Subcutaneous abdominal adipose tissue (tissue), 5 donors: Measurements from ENCODE around the gene SLIT3.

Experiments used
- H3K27ac ChIP-seq: one replicate; pipeline ENCODE4 v1.7.0; 2013; ENCODE audit warnings: low read depth, mild to moderate bottlenecking, inconsistent platforms, low read length, moderate library complexity
- H3K27me3 ChIP-seq, 5 donors: one replicate each; pipeline ENCODE4 v1.7.0; 2013; ENCODE audit warnings: low read length in 5 of 5, inconsistent platforms in 1 of 5; ENCODE audit not compliant: control insufficient read depth in 5 of 5, insufficient read depth in 4 of 5
- H3K36me3 ChIP-seq, 5 donors: one replicate each; pipeline ENCODE4 v1.7.0; 2013; ENCODE audit warnings: low read length in 5 of 5; ENCODE audit not compliant: control insufficient read depth in 5 of 5, insufficient read depth in 5 of 5
- H3K4me1 ChIP-seq, 5 donors: one replicate each; pipeline ENCODE4 v1.7.0; 2013; ENCODE audit warnings: low read length in 5 of 5, mild to moderate bottlenecking in 3 of 5, moderate library complexity in 1 of 5; ENCODE audit not compliant: control insufficient read depth in 5 of 5, insufficient read depth in 5 of 5
- H3K4me3 ChIP-seq, 5 donors: one replicate each; pipeline ENCODE4 v1.7.0; 2013; ENCODE audit warnings: low read length in 5 of 5, low read depth in 1 of 5
- H3K9ac ChIP-seq, 5 donors: one replicate each; pipeline ENCODE4 v1.7.0; 2013; ENCODE audit warnings: low read length in 5 of 5, mild to moderate bottlenecking in 4 of 5, moderate library complexity in 3 of 5
- H3K9me3 ChIP-seq, 5 donors: one replicate each; pipeline ENCODE4 v1.7.0; 2013; ENCODE audit warnings: low read length in 5 of 5; ENCODE audit not compliant: control insufficient read depth in 5 of 5
- donor health status: healthy.
- donor health status: healthy.
- donor health status: healthy.
- donor health status: healthy.
- donor health status: healthy.

Gene SLIT3

GRCh38 chr5:169049712-169050111, 251.2 kb downstream of the SLIT3 start:
- H3K4me3 ChIP-seq, result no peak overlapping the region
- H3K4me1 ChIP-seq, result peaks cover 0 to 15% (median 4%) of the 10 kb centered on the region in 5 donors
- no peaks in the 10 kb centered on the region for H3K27me3 ChIP-seq
- no peaks in the 10 kb centered on the region for H3K9me3 ChIP-seq
- no peaks in the 10 kb centered on the region for H3K36me3 ChIP-seq
- H3K27ac ChIP-seq, result no peak overlapping the region
- no peak overlapping the region for H3K9ac ChIP-seq

GRCh38 chr5:169048181-169049125, 252.5 kb downstream of the SLIT3 start:
- no peaks in the 10 kb centered on the region for H3K27me3 ChIP-seq
- H3K9ac ChIP-seq, result no peak overlapping the region
- H3K9me3 ChIP-seq, result peaks cover 0 to 6% (median 5%) of the 10 kb centered on the region in 5 donors
- H3K36me3 ChIP-seq, result no peaks in the 10 kb centered on the region
- peaks cover 0 to 15% (median 4%) of the 10 kb centered on the region in 5 donors for H3K4me1 ChIP-seq
- H3K4me3 ChIP-seq, result no peak overlapping the region
- no peak overlapping the region for H3K27ac ChIP-seq

GRCh38 chr5:169044962-169045361, 256.0 kb downstream of the SLIT3 start:
- Histone ChIP-seq H3K36me3 (no peaks in the 10 kb centered on the region), H3K4me3 (no peak overlapping the region), H3K27me3 (no peaks in the 10 kb centered on the region), H3K4me1 (peaks cover 0 to 2% (median 0%) of the 10 kb centered on the region in 5 donors), H3K9me3 (peaks cover 0 to 6% (median 5%) of the 10 kb centered on the region in 5 donors), H3K9ac (no peak overlapping the region), H3K27ac (no peak overlapping the region)

GRCh38 chr5:169041180-169041579, 259.8 kb downstream of the SLIT3 start:
- H3K27ac ChIP-seq, result no peak overlapping the region
- H3K27me3 ChIP-seq, result no peaks in the 10 kb centered on the region
- no peak overlapping the region for H3K4me3 ChIP-seq
- H3K36me3 ChIP-seq, result no peaks in the 10 kb centered on the region
- H3K9me3 ChIP-seq, result peaks cover 0 to 6% (median 5%) of the 10 kb centered on the region in 5 donors
- no peaks in the 10 kb centered on the region for H3K4me1 ChIP-seq
- no peak overlapping the region for H3K9ac ChIP-seq

- Histone ChIP-seq H3K4me1 (no peaks in the 10 kb centered on the region), H3K27ac (no peak overlapping the region), H3K27me3 (no peaks in the 10 kb centered on the region), H3K4me3 (no peak overlapping the region), H3K9ac (no peak overlapping the region), H3K9me3 (peaks cover 0 to 6% (median 5%) of the 10 kb centered on the region in 5 donors), H3K36me3 (no peaks in the 10 kb centered on the region)
Measured at GRCh38 chr5:169039592-169039991, 261.3 kb downstream of the SLIT3 start.

GRCh38 chr5:169037466-169037865, 263.5 kb downstream of the SLIT3 start:
- no peak overlapping the region for H3K9ac ChIP-seq
- no peak overlapping the region for H3K4me3 ChIP-seq
- H3K27ac ChIP-seq, result no peak overlapping the region
- no peaks in the 10 kb centered on the region for H3K4me1 ChIP-seq
- H3K36me3 ChIP-seq, result no peaks in the 10 kb centered on the region
- H3K9me3 ChIP-seq, result no peaks in the 10 kb centered on the region
- H3K27me3 ChIP-seq, result no peaks in the 10 kb centered on the region

- no peak overlapping the region for H3K9ac ChIP-seq
- H3K27me3 ChIP-seq, result no peaks in the 10 kb centered on the region
- H3K27ac ChIP-seq, result no peak overlapping the region
- H3K36me3 ChIP-seq, result no peaks in the 10 kb centered on the region
- H3K4me3 ChIP-seq, result no peak overlapping the region
- no peaks in the 10 kb centered on the region for H3K4me1 ChIP-seq
- H3K9me3 ChIP-seq, result no peaks in the 10 kb centered on the region
Measured at GRCh38 chr5:169036079-169036805, 264.7 kb downstream of the SLIT3 start.

GRCh38 chr5:169029661-169030274, 271.2 kb downstream of the SLIT3 start:
- no peak overlapping the region for H3K4me3 ChIP-seq
- H3K4me1 ChIP-seq, result no peaks in the 10 kb centered on the region
- no peaks in the 10 kb centered on the region for H3K36me3 ChIP-seq
- no peak overlapping the region for H3K9ac ChIP-seq
- H3K27me3 ChIP-seq, result no peaks in the 10 kb centered on the region
- H3K9me3 ChIP-seq, result no peaks in the 10 kb centered on the region
- H3K27ac ChIP-seq, result no peak overlapping the region

GRCh38 chr5:169029037-169029436, 271.9 kb downstream of the SLIT3 start:
- Histone ChIP-seq H3K9ac (no peak overlapping the region), H3K9me3 (no peaks in the 10 kb centered on the region), H3K4me1 (no peaks in the 10 kb centered on the region), H3K27me3 (no peaks in the 10 kb centered on the region), H3K27ac (no peak overlapping the region), H3K4me3 (no peak overlapping the region), H3K36me3 (no peaks in the 10 kb centered on the region)
